ENCODE results near the gene MEGF6.
A peak's percentile ranks its signal among the peaks of the same experiment; 100 is the strongest.

The MEGF6 gene

DNA sequence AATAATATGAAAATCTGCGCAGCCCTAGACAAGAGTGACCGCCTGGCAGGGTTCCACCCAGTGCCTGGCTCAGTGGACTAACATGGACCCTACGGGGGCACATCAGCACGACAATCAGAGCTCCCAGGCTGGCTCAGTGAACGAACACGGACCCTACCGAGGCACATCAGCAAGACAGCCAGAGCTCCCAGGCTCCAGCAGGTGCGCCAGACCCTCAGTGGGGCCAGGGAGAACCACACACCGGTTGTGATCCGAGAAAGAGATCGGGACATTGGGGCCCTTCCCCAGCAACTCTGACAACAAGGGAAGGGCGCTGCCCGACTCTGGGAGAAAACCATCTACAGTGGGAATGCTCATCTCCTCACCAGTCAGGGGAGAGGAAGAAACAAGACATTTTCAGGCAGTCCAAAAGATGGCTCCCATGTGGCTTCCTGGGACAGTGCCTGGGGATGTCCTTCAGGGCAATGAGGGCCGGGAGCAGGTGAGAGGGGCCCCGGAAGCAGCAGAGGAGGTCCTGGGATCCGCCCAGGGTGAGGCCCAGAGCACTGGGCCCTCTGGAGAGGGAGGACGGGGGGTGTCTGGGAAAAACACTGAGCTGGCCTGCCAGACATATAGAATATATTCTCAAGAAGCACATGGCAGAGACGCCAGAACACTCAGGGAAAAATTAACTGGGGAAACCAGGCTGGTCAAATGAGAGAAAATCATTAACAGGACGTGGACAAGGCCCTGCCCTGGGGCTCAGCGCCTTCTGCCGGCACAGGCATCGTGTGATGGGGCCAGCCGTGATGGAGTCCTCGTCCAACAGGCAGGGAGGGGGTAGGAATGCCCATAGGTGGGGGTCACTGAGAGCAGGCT is 152.0 kb downstream of the MEGF6 start:
- DNase-seq (ENCODE audit: low spot score), result peak; percentile 39

DNA sequence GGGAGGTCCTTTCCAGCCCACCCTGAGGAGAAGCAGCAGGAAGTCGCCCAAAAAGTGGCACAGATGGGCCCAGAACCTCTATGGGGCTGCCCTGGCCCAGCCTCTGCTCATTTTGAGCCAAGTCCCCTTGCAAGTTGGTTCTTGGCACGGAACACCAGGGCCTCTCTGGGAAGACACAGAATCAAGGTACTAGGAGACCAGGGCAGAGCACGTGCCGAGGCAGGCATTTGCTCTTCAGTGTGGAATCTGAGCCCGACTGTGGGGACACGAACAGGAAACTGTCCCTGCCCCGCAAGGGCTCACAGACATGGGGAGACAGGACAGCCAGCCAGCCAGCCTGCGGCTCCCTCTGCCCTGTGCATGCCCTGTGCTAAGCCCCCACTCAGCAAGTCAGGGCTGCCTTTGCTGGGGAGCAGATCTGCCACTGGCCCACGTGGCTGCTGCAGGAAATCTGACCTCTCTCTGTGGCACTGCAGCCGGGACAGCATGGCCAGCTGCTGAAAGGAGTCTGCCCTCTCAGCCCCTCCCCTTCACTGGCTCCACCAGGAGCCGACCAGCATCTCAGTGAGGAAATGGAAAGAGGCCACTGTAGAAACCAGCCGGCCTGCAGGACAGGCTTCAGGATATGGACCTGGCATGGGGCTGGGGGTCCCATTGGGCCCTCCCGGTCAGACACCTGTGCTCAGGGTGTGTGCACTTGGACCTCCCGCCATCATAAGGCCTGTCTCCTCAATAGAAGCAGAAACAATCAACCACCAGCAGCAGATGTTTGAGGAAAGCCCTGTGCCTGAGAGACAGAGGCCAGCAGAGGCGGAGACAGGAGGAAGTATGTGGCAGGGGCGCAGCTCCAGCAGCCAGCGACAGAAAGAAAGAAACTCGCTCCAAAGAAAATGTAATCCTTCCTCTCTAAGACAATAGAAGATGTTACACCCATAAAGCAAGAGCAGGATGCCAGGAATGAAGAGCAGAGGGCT is 153.1 kb downstream of the MEGF6 start:
- peak; percentile 41 for DNase-seq (ENCODE audit: low spot score)

DNA sequence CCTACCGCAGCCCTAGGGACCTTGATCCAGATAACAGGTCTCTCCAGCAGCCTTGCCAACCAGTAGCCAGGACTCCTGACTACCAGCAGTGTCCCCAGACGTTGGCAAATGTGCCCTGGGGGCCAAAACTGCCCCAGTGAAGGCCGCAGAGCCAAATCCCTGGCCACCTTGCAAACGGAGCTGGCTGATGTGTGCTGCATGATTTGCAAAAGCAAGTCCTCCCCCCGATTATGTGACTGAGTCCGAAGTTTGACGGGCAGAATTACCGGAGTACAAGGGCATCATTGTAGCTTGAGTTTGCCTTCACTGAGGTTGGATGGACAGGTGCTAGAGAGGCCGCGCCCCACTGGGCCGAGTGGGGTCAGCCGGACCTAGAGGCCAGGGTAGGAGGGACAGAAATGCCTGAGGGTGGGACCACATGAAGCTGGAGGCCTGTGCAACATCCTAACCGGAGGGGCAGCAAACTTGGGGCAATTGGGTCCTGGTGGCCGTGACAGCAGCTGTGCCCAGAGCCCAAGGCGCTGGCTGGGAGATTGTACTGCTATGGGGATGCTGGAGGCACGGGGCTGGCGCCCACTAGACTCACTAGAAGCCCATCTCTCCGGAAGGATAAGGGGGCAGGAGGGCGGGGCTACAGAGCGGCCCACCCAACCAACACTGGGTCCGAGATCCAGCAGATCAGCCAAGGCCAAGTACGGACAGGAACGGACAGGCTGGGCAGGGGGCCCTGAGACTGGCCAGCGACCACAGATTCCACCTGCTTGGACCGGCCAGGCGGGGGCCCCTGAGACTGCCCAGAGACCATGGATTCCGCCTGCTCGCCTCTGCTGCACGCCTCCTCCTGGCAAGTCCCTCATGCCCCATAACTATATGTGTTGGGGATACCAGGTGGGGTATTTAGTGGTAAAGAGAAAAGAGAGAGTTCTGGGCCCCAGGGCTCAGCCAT is 154.1 kb downstream of the MEGF6 start:
- peak; percentile 38 for DNase-seq (ENCODE audit: low spot score)

DNA sequence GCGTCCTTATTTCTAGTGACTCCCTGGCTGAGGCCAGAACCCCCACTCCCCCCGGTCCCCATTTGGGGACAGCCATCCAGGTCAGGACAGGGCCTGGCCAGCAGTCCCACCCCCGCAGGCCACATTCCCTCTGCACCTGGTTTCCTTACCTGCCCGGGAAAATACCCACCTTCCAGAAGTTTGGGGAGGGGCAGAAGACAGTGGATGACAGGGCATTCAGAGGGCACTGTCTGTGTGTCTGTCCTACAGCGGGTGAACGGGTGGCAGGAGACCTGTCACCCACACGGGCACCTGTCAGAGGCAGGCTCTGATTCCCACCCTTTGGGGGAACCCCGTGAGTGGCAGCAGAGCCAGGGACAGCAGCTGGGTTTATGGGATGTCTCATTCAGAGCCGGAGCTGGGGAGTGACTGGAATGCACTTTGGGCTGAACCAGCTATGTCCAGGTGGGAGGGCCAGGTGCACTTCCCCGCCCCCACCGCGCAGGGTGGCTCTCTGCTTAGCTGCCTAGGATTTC is 154.8 kb downstream of the MEGF6 start:
- DNase-seq (ENCODE audit: low spot score), result peak; percentile 74

DNA sequence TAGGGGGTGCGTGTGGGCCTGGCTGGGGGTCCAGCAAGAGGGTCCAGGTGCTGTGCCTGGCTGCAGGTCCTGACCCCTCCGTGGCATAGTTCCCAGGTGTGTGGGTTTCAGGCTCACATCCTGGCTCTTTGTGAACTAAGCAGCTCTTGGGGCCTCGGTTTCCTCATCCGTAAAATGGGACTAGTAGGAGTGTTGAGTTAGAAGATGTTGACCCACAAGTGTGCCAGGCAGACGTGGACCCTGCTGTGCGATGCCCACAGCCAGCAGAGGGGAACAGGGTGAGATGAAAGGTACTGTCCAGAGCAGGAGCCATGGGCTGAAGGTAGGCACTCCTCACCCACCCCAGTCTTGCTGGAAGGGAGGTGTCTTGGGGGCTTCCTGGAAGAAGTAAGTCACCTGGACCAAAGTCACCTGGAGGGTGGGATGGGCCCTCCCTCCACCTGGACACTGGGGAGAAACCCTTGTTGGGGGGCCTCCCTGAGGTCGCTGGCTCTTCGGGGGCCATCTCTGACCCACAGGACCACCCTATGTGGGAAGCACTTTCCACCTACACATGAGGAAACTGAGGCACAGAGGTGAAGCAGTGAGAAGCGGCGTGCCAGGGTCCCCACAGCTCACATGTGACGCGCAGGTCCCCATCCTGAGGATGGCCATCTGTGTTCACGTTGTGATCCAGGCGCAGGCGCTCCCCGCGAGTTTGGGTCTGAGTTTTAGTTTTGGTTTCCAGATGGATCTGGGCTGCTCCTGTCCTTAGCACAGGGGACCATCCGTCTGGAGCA is 155.4 kb downstream of the MEGF6 start:
- DNase-seq (ENCODE audit: low spot score), result no peak

DNA sequence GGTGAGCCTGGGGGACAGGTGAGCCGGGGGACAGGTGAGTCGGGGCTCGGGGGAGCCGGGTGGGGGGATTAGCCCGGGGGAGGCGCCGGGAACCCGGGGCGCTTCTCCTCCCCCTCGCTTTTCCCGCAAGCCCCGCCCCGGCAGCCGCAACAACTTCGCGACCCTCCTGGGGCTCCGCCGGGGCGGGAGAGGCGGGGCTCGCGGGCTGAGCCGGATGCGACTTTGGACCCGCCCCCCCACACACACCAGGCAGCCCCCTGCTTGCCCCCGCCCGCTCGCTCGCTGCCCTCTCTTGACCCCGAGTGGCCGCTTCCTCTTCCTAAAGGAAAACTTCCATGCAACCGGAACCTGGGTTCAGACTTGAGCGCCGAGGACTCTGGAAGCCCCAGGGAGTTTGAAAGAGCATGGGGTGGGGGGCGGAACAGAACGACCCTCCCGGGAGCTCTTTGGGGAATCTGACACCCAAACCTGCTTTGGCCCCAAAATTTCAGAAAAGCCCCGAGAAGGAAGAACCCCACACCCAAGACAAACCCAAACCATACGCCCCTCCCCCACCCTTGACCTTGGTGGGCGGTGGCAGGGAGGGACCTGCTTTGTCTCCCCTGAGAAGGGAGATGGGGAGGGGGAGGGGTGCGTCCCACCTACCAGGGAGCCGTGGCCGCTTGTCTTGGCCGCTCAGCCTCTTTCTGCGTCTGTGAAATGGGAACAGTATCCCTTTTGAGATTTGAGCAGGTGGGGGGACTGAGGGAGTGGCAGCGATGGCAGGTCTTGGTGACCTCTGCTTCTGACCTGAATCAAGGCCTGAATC is 156.3 kb downstream of the MEGF6 start:
- DNase-seq (ENCODE audit: low spot score), result peak; percentile 72

DNA sequence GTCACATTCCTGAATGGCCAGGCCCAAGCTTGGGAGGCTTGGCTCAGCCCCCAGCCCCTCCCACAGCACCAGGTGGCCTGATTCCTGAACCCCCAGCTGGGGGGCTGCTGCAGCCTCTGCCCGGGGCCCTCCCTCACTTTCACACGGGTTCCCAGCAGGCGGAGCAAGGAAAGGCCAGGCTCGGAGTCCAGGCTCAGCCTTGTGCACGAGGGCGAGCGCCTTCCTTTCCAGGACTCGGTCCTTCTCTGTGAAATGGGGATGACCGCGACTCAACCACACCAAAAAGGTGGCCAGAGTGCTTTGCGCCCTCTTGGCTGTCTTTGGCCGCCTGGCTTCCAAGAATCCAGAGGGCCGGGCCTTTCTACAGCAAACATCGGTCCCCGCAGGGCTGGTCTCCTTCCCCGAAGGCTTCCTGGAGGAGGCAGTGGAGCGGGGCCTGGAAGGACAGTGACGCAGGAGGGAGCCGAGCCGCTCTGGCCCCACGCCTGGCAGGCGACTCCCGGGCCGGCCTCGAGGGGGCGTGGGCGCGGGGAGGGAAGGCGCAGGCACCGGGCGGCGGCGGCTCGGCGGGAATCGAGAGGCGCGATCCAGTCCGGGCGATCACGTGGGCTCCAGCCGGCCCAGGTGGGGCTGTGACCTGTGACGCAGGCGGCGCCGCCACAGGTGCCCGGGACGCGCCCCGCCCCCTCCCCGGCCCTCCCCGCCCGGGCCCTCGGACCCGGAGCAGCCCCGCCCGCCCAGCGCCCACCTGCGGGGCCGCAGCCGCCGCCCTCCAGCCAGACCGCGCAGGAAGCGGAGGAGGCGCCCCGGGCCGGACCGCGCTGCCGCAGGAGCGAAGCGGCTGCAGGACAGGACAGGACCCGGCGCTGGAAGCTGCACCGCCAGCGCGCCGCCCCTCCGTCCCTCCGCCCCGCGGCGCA is 157.2 kb downstream of the MEGF6 start, which contains the start of gene ARHGEF16:
Gene ARHGEF16 (plus strand): TSS at position 775 of the 920 bp plus-strand sequence. CDS start 8,420 bp downstream, outside the sequence.
- DNase-seq (ENCODE audit: low spot score), result peak; percentile 89

DNA sequence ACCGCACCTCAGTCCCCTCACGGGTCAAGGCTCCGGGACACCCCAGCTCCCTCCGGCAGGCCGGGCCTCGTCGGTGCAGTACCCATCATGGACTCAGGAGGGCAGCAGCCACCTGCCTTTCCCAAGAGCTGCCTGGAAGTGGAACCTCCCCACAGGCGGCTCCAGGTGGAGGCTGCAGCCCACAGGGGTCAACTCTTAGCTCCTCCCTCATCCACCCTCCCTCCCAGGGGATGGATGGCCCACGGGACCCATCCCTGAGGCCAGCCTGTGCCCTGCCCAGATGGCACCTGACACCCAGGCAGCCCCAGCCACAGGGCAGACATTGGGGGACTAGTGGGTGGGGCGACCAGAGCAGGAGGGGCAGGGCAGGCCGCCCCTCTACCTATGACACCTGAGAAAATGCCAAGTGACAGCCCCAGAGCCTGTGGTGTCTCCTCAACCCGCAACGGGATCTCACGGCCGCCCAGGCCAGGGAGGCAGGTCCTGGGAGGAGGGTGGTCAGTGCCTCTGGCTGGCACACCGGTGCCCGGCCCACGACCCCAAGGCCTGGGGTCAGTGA is 158.0 kb downstream of the MEGF6 start:
- peak; percentile 80 for DNase-seq (ENCODE audit: low spot score)

DNA sequence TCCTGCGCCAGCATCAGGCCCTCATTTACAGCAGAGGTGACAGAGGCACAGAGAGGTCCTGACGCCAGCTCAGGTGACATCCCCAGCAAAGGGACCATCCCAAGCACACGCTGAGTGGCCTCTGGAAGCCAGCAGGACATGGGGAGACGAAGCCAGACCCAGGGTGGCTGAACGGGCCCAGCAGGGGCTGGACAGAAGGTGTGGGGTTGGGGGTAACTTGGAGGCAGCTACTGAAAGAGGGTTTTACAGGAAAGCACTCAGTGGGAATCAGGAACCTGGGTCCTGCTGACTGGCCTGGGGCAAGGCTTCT is 158.5 kb downstream of the MEGF6 start:
- no peak for DNase-seq (ENCODE audit: low spot score)

DNA sequence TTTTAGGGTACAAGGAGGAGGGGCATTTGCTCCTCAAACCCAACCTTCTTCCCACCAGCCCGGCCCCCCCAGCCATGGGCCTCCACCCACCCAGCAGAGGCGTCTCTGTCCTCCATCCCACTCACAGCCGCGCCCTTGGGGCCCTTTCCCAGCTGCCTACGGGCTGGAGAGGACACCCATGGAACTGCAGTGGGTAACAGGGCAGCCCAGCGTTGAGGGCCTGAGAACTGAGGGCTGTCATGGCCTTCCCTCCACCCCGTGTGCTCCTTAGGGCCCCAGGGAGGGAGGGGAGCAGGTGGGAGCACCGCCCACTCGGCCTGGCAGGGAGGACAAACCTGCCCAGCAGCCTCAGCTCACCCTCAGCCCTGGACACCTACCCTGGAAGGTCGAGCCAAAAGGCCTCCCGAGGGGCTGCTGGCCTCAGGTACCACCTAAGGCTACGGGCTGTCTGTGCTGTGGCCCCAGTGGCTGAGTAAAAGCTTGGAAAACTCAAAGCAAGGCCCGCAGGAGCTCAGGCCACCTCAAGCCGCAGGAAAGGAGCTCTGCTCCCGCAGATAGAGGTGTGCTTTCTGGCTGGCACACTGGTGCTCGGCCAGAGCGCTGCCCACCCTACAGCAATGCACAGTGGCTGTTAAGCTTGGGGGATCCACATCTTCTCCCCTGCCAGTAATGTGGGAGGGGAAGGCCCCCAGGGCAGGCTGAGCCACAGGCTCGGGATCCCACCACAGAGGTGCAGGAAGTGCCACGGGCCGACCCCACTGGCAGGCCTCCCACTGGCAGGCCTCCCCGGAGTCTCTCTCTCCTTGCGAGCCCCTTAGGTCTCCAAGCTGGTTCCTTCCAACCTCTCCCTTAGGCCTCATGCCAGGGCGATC is 159.1 kb downstream of the MEGF6 start:
- DNase-seq (ENCODE audit: low spot score), result no peak

DNA sequence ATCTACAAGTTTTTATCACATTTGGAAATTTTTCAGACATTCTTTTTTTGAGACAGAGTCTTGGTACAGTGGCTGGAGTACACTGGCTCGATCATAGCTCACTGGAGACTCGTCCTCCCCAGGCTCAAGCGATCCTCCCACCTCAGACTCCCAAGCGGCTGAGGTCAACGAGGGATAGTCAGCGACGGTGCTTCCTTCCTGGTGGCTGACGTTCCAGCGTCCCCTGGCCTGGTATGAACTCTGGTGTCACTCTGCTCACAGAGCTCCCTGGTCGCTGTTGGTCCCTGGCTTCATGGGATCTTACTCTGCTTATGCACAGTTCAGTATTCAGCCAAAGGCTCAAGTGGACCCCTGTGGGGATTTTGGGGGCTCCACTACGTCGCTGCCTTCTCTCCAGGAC is 160.3 kb downstream of the MEGF6 start:
- DNase-seq (ENCODE audit: low spot score), result no peak

DNA sequence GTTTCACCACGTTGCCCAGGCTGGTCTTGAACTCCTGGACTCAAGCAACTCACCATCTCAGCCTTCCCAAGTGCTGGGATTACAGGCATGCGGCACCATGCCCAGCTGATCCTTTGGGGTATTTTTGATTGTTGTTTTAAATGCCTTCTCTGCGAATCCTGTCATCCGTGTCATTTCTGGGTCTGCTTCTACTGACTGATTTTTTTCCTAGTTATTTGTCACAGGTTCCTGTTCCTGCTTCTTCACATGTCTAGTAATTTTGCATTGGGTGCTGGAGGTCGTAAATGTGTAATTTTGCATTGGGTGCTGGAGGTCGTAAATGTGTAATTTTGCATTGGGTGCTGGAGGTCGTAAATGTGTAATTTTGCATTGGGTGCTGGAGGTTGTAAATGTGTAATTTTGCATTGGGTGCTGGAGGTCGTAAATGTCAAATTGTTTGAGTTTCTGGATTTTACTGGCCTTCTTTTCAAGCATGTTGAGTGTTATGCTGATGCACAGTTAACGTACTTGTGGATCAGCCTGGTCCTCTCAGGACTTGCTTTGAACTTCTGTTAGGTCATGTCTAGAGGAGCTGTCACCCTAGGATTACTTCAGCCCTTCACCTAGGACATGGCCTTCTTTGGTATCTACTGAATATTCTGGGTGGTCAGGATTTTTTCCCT is 161.0 kb downstream of the MEGF6 start:
- no peak for DNase-seq (ENCODE audit: low spot score)

DNA sequence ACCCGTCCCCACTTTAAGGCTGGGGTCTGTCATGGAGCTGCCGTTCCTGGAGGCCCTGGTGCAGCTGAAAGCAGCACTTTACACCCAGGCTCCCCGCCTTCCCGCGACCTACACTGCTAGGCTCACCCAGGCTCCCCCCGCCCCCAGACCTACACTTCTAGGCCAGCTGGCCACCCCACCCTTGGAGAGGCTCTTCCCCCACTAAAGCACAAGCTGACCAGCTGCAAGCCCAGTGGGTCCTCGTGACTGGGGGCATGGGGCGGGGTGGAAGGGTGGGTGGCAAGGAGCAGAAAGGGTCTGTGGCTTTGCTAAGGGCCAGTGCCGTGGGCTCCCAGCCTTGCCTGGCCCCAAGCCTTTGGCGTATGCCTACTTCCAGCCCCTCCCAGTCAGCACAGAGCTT is 166.6 kb downstream of the MEGF6 start:
- no peak for DNase-seq (ENCODE audit: low spot score)

DNA sequence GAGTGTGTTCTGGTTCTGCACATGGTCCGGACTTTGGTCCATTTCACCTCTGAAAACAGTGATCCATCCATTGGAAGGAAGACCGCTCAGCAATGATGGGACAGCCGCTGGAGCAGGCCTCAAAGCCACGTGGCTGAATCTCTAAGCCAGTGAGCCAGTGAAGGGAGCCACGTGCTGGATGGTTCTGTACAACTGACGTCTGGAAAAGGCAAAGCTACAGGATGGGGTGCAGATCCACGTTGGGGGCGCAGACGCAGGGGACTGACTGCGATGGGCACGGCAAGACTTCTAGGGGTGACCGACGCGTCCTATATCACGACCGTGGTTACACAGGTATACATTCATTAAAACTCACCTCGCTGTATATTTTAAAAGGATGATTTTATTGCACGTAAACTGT is 167.0 kb downstream of the MEGF6 start:
- DNase-seq (ENCODE audit: low spot score), result no peak

DNA sequence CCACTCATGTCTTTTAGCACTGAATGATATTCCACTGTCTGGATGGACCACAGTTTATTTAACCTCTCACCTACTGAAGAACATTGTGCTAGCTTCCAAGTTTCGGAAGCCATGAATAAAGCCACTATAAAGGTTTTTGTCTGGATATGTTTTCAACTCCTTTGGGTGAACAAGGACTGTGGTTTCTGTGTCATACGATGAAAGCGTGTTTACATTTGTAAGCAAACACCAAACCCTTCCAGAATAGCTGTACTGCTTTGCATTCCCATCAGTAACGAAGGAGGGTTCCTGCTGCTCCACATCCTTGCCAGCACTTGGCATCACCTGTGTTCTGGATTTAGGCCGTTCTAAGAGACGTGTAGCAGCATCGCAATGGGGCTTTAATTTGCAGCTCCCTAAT is 167.5 kb downstream of the MEGF6 start:
- DNase-seq (ENCODE audit: low spot score), result peak; percentile 84

DNA sequence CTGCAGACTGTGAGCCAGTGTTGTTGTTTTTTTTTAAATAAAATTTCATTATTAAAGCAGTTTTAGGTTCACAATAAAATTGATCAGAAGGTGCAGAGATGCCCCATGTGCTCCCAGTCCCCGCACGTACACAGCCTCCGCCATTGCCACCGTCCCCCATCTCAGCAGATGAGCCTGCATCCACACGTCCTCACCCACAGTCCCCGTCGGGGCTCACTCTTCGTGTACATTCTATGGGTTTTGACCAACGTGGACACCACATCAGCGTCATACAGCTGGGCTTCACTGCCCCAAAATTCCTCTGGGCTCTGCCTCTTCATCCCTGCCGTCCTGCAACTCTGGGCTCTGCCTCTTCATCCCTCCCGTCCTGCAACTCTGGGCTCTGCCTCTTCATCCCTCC is 168.4 kb downstream of the MEGF6 start:
- no peak for DNase-seq (ENCODE audit: low spot score)

DNA sequence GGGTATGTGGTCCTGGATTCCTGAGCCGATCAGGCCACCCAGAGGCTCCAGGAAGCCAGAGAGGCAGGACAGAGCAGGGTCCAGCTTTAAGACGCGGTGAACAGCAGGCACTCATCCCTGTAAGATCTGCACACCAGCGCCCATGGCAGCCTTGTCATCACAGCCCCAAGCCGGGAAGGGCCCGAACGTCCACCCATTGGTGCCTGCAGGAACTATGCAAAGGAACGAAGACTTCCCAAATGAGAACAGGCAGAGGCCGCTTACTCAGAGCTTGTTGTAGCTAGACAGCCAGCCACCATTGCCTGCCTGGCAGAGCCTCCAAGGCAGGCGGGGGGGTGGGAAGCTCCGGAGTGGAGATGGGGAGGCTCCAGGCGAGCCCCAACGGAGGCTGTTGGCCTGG is 169.0 kb downstream of the MEGF6 start:
- DNase-seq (ENCODE audit: low spot score), result no peak
